Epithelial cell of proximal tubule (primary cell): ENCODE results near the gene BANF1. TPM values are rescaled to one million over a fixed set of nuclear protein-coding genes. Genes with fewer than 3 reads are reported as not detected.

Experiments used
- DNase-seq: peaks from one replicate; pipeline ENCODE4 v3.0.0-alpha.2; 2011; ENCODE audit warnings: low read depth
- H3K4me3 ChIP-seq: 2 replicates; pipeline ENCODE4 v1.5.1; 2011; ENCODE audit warnings: low read depth, mild to moderate bottlenecking, low read length
- total RNA-seq: library from RNA; depleted of rRNA; stranded (reverse); fragments of >200 nt; gene quantifications from 2 replicates; pipeline ENCODE4 v1.2.3, GENCODE V29; 2015
- TF ChIP-seq, protein P1 (sequence below): conservative IDR thresholded peaks from 2 replicates; pipeline ENCODE4 v1.5.1; 2012; ENCODE audit warnings: low read depth, mild to moderate bottlenecking, low read length

BANF1 gene
- total RNA-seq, 1 donor from 2014 or later: 144 TPM

DNA sequence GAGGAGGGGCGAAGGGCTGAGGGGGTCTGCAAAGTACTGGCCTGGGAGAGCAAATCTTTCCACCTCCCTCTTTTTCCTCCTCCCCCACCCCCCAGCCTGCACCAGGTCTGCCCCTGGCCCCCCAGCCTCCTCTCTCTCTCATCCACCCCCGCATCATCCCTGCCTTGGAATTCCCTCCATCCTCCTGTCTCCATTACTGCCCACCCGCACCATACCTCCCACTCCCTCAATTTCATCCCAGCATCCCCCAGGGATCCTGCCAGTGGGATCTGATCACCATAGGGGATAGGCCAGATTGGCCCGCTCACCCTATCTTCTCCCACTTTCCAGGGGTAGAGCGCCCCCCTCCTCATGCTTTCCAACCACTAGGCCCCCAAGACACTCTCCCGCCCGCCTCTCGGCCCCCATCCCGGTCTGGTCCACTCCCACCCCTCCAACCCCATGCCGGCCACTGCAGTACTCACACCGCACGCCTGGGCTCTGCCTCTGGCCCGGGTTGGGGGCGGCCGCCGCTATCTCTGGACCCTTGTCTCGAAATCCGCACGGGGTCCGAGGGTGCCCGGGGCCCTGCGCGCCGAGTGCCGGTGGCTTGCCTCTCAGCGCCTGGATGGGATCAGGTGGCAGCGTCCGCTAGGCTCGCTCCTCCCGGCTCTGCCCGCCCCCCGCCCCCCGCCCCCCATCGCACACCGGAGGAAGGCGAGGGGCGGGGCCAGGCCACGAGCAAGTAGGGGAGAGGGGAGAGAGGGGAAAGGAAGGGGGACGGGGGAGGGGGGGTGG is 46.4 kb downstream of the BANF1 start, which contains the start of gene GAL3ST3:
Gene GAL3ST3 (minus strand): TSS at position 615 of the 777 bp plus-strand sequence. CDS start 3,746 bp downstream, outside the sequence.
- no peak for DNase-seq
- TF ChIP-seq, protein P1, sequence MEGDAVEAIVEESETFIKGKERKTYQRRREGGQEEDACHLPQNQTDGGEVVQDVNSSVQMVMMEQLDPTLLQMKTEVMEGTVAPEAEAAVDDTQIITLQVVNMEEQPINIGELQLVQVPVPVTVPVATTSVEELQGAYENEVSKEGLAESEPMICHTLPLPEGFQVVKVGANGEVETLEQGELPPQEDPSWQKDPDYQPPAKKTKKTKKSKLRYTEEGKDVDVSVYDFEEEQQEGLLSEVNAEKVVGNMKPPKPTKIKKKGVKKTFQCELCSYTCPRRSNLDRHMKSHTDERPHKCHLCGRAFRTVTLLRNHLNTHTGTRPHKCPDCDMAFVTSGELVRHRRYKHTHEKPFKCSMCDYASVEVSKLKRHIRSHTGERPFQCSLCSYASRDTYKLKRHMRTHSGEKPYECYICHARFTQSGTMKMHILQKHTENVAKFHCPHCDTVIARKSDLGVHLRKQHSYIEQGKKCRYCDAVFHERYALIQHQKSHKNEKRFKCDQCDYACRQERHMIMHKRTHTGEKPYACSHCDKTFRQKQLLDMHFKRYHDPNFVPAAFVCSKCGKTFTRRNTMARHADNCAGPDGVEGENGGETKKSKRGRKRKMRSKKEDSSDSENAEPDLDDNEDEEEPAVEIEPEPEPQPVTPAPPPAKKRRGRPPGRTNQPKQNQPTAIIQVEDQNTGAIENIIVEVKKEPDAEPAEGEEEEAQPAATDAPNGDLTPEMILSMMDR: no peak
- H3K4me3 ChIP-seq: no peak within 1 kb of the TSS

DNA sequence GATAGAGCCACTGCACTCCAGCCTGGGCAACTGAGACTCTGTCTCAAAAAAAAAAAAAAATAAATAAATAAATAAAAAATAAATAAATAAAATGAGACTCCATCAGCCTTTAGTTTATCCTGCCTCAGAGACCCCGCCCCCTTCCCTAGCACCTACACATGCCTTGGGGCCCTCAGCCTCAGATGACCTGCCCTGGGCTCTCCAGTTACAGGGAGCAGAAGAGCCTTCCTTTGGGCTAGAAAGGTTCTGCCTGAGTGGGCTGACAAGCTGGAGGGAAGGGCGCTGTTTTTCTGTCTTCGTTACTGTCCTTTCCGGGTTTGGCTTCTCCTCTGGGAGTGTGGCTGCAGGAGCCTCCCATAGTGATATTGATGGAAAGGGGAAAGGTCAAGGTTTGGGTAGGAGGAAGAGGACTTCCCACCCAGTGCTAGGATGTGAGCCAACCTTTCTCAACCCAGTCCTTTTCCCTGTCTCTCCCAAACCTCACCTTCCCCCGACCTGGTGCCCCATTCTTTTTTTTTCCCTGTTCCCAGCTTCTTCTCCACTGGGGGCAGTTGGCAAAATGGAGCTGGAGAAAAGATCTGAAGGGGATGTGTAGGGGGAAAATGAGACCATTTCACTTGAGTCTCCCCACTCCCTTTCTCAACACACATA is 48.4 kb downstream of the BANF1 start:
- DNase-seq: no peak
- H3K4me3 ChIP-seq: no peak overlapping the region
- TF ChIP-seq, protein P1: no peak

DNA sequence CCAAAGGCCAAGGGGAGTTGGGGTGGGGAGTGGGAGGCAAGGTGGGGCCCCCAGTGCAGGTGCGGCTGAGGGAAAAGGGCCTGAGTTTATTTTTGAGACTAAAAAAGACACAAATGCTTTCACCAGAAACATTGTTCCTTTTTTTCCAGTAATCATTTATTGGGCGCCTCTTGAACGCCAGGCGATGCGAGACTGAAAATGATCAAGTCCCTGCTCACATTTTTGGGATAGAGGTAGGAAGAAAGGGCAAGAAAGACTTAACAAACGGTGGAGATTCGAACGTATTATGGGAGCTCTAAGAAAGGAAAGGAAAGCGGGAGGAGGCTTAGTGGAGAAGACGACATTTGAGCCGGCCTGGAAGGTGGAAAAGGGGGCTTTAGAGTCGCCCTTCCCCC is 49.1 kb downstream of the BANF1 start:
- no peak for DNase-seq
- peak overlapping the region; percentile 95 for H3K4me3 ChIP-seq
- TF ChIP-seq, protein P1: no peak

DNA sequence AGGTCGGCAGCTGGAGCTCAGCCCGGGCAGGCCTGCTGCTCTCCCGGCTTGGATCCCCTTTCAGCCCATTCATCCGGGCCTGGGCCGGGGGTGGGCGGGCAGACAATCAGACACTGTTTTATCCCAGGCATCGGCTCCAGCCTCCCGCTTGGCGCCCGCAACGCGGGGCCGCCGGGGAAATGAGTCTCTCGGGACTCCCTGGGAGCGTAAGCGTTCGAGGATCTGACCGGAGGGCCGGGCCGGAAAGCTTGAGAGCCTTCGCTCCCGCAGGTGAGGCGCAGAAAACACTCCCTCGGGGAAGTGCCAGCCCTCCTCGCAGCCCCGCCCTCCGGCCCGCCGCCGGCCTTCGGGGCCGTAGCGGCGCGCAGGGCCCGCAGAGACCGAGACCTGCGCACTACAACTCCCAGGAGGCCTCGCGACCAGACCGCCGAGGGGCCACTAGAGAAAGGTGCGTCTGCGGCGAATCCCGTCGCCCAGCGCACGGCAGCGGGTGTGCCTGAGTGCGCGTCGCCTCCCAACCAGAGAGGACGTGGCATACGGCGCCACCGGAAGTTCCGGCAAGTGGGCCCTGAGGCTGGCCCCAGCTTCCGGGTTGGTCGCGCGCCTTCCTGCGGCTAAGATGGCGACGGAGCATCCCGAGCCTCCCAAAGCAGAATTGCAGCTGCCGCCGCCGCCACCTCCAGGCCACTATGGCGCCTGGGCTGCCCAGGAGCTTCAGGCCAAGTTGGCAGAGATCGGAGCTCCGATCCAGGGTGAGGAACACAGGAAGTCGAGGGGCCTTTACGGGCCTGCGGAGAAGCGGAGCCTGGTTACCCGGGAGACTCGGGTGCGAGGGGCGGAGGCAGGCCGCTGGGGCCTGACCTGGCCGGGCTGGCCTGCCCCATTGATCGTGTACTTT is 49.7 kb downstream of the BANF1 start, which contains the start of gene SF3B2:
Gene SF3B2 (plus strand): TSS at position 599 of the 898 bp plus-strand sequence. CDS start 21 bp downstream, at position 620.
- H3K4me3 ChIP-seq: peak within 1 kb of the TSS; percentile 95
- TF ChIP-seq, protein P1: no peak
- DNase-seq: peak; percentile 61

DNA sequence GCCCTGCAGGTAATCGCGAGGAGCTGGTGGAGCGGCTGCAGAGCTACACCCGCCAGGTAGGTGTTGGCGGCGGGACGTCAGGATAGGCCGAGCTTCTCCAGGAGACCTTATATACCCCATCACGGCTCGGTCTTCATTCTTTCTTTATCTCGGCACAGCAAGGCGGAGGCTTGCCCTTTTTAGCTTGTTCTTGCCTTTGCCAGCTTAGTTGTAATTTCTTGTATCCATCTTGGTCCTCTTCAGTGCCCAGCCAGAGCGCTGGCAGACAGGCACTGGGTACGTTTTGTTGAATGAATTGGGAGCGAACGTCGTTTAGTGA is 50.3 kb downstream of the BANF1 start:
- no peak for DNase-seq
- TF ChIP-seq, protein P1: no peak
- peak overlapping the region; percentile 95 for H3K4me3 ChIP-seq

Other genes with a start within 250 kb of the BANF1 start
- 14.0 and 17.9 TPM in 2 replicates for gene AP5B1, start 221.5 kb upstream of the BANF1 start, total RNA-seq
- 4.8 and 12.5 TPM in 2 replicates for gene OVOL1, start 215.4 kb upstream of the BANF1 start, total RNA-seq
- 2.1 TPM in 1 of 2 replicates, not detected in the other for gene SNX32, start 168.5 kb upstream of the BANF1 start, total RNA-seq
- 2,195 and 2,365 TPM in 2 replicates for gene CFL1, start 144.3 kb upstream of the BANF1 start, total RNA-seq
- 57.2 and 71.8 TPM in 2 replicates for gene MUS81, start 142.1 kb upstream of the BANF1 start, total RNA-seq
- 45.1 and 94.7 TPM in 2 replicates for gene EFEMP2, start 129.7 kb upstream of the BANF1 start, total RNA-seq
- 0.51 and 1.2 TPM in 2 replicates for gene CTSW, start 122.7 kb upstream of the BANF1 start, total RNA-seq
- gene FIBP, start 114.0 kb upstream of the BANF1 start, total RNA-seq: 85.3 and 135 TPM in 2 replicates
- 76.5 and 94.2 TPM in 2 replicates for gene CCDC85B, start 111.8 kb upstream of the BANF1 start, total RNA-seq
- 143 and 172 TPM in 2 replicates for gene FOSL1, start 102.1 kb upstream of the BANF1 start, total RNA-seq
- gene C11orf68, start 83.4 kb upstream of the BANF1 start, total RNA-seq: 6.6 and 12.4 TPM in 2 replicates
- gene DRAP1, start 83.1 kb upstream of the BANF1 start, total RNA-seq: 225 TPM in 2 replicates
- not detected in 2 replicates for gene TSGA10IP, start 57.0 kb upstream of the BANF1 start, total RNA-seq
- gene SART1, start 40.8 kb upstream of the BANF1 start, total RNA-seq: 28.8 and 30.2 TPM in 2 replicates
- gene EIF1AD, start 346 bp upstream of the BANF1 start, total RNA-seq: 45.2 and 45.3 TPM in 2 replicates
- gene CST6, start 9.5 kb downstream of the BANF1 start, total RNA-seq: 53.4 and 89.1 TPM in 2 replicates
- gene CATSPER1, start 24.0 kb downstream of the BANF1 start, total RNA-seq: 1.4 and 4.7 TPM in 2 replicates
- gene GAL3ST3, start 46.7 kb downstream of the BANF1 start, total RNA-seq: 2.1 and 2.3 TPM in 2 replicates
- gene SF3B2, start 49.9 kb downstream of the BANF1 start, total RNA-seq: 204 and 229 TPM in 2 replicates
- 17.5 and 24.9 TPM in 2 replicates for gene PACS1, start 67.8 kb downstream of the BANF1 start, total RNA-seq